Measurements from ENCODE around the gene ADI1.

Gene ADI1

GRCh38 chr2:3542107-3542506, 22.8 kb upstream of the ADI1 start:
- no peak for DNase-seq (ENCODE audit: low read depth)
- Histone ChIP-seq H3K36me3 (ENCODE audit: control insufficient read depth, insufficient read depth, low read length, severe bottlenecking) (peaks cover 69% of the 10 kb centered on the region), H3K4me3 (ENCODE audit: low read length) (no peak overlapping the region), H3K4me1 (ENCODE audit: control insufficient read depth, insufficient read depth, low read length) (peaks cover under 1% of the 10 kb centered on the region), H3K9me3 (ENCODE audit: control insufficient read depth, low read length) (no peaks in the 10 kb centered on the region), H3K9ac (ENCODE audit: low read length) (no peak overlapping the region), H3K27me3 (replicated peaks; ENCODE audit: control insufficient read depth, insufficient read depth, low read length) (no peaks in the 10 kb centered on the region)

GRCh38 chr2:3539836-3540235, 20.5 kb upstream of the ADI1 start:
- Histone ChIP-seq H3K9me3 (ENCODE audit: control insufficient read depth, low read length) (no peaks in the 10 kb centered on the region), H3K4me1 (ENCODE audit: control insufficient read depth, insufficient read depth, low read length) (peaks cover 19% of the 10 kb centered on the region), H3K9ac (ENCODE audit: low read length) (no peak overlapping the region), H3K36me3 (ENCODE audit: control insufficient read depth, insufficient read depth, low read length, severe bottlenecking) (peaks cover 46% of the 10 kb centered on the region), H3K4me3 (ENCODE audit: low read length) (no peak overlapping the region), H3K27me3 (replicated peaks; ENCODE audit: control insufficient read depth, insufficient read depth, low read length) (no peaks in the 10 kb centered on the region)
- no peak for DNase-seq (ENCODE audit: low read depth)

DNA sequence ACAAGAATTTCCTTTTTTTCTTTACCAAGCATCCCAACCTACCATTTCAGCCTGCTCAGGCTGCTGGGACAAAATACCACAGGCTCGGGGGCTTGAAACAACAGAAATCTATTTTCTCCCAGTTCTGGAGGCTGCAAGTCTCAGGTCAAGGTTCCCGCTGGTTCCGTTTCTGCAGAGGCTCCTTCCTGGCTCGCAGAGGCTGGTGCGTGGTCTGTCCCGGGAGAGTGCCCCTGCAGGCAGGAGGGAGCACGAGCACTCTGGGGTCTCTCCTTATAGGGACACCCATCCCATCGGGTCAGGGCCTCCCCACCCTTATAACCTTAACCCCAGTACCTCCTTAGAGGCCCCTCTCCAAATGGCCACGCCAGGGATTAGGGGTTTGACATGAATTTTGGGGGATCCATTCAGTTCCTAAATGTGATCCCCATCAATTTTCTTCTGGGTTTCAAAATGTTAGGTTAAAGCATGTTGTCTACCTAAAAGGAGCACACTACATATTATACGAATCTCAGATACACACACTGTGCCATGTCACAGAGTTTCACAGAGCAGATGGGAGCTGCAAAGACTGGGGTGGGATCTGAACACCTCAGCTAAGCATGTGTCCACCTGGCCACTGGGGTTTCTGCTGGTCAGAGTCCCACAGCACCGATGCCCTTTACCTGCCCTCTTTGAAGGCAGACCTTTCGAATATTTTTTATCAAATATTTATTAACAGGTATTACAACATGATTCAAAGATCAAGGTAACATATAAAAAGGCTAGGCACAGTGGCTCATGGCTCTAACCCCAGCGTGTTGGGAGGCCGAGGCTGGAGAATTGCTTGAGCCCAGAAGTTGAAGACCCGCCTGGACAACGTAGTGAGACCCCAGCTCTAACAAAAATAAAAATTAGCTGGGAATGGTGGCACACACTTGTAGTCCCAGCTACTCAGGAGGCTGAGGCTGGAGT, 17.6 kb upstream of the ADI1 start:
- Histone ChIP-seq H3K4me1 (ENCODE audit: control insufficient read depth, insufficient read depth, low read length) (peaks cover 19% of the 10 kb centered on the region), H3K36me3 (ENCODE audit: control insufficient read depth, insufficient read depth, low read length, severe bottlenecking) (peaks cover 18% of the 10 kb centered on the region), H3K4me3 (ENCODE audit: low read length) (peak overlapping the region; percentile 71), H3K9me3 (ENCODE audit: control insufficient read depth, low read length) (no peaks in the 10 kb centered on the region), H3K9ac (ENCODE audit: low read length) (peak overlapping the region; percentile 91), H3K27me3 (replicated peaks; ENCODE audit: control insufficient read depth, insufficient read depth, low read length) (no peaks in the 10 kb centered on the region)
- peak; percentile 67 for DNase-seq (ENCODE audit: low read depth)

GRCh38 chr2:3535794-3536681, 16.7 kb upstream of the ADI1 start:
- Histone ChIP-seq H3K9me3 (ENCODE audit: control insufficient read depth, low read length) (no peaks in the 10 kb centered on the region), H3K4me3 (ENCODE audit: low read length) (peak overlapping the region; percentile 71), H3K9ac (ENCODE audit: low read length) (peak overlapping the region; percentile 91), H3K36me3 (ENCODE audit: control insufficient read depth, insufficient read depth, low read length, severe bottlenecking) (peaks cover 9% of the 10 kb centered on the region), H3K4me1 (ENCODE audit: control insufficient read depth, insufficient read depth, low read length) (peaks cover 19% of the 10 kb centered on the region), H3K27me3 (replicated peaks; ENCODE audit: control insufficient read depth, insufficient read depth, low read length) (no peaks in the 10 kb centered on the region)
- peak; percentile 87 for DNase-seq (ENCODE audit: low read depth)

DNA sequence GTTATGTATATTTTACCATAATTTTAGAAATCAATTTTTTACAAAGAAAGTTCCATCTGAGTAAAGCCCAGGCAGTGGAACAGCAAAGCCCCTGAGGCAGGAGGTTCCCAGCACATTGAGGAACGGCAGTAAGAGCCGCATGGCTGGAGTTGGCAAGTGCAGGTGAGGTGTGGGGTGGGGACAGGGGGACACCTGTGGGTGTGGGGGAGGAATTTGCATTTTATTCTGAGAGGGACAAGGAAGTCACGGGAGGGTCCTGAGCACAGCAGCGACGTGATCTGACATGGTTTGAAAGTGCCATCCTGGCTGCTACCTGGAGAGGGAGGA, 16.1 kb upstream of the ADI1 start:
- no peak for DNase-seq (ENCODE audit: low read depth)
- no peaks in the 10 kb centered on the region for H3K9me3 ChIP-seq (ENCODE audit: control insufficient read depth, low read length)
- H3K4me3 ChIP-seq (ENCODE audit: low read length): peak overlapping the region; percentile 71
- H3K9ac ChIP-seq (ENCODE audit: low read length): peak overlapping the region; percentile 91
- no peaks in the 10 kb centered on the region for H3K27me3 ChIP-seq (replicated peaks; ENCODE audit: control insufficient read depth, insufficient read depth, low read length)
- H3K4me1 ChIP-seq (ENCODE audit: control insufficient read depth, insufficient read depth, low read length): peaks cover 19% of the 10 kb centered on the region
- H3K36me3 ChIP-seq (ENCODE audit: control insufficient read depth, insufficient read depth, low read length, severe bottlenecking): peaks cover 7% of the 10 kb centered on the region

DNA sequence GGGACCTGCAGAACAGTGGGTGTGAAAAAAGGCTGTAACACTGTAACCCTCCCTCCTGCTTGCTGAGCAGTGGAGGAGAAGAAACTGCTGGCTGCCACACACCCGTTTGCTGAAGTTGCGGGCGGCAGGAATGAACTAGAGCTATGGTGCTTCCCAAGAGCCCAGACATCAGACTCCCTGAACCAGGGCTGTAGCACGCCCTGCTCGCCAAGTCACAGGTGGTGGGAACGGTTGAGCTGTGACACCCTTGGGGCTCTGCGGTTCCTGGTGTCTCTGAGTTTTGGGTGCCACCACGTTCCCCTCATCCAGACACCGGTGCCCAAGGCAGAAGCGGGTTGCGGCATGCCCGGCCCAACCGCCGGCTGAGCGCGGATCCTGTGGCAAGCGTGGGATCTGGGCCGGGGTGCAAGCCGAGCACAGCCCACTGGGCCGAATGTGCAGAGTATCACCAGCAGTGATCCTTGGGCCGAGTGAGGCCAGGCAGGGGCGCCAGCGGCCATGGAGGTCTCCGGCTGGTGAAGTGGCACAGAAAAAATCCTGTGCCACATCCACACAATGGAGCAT, 15.0 kb upstream of the ADI1 start:
- Histone ChIP-seq H3K4me3 (ENCODE audit: low read length) (no peak overlapping the region), H3K9me3 (ENCODE audit: control insufficient read depth, low read length) (no peaks in the 10 kb centered on the region), H3K27me3 (replicated peaks; ENCODE audit: control insufficient read depth, insufficient read depth, low read length) (no peaks in the 10 kb centered on the region), H3K9ac (ENCODE audit: low read length) (no peak overlapping the region), H3K4me1 (ENCODE audit: control insufficient read depth, insufficient read depth, low read length) (peaks cover 19% of the 10 kb centered on the region), H3K36me3 (ENCODE audit: control insufficient read depth, insufficient read depth, low read length, severe bottlenecking) (peaks cover under 1% of the 10 kb centered on the region)
- no peak for DNase-seq (ENCODE audit: low read depth)

DNA sequence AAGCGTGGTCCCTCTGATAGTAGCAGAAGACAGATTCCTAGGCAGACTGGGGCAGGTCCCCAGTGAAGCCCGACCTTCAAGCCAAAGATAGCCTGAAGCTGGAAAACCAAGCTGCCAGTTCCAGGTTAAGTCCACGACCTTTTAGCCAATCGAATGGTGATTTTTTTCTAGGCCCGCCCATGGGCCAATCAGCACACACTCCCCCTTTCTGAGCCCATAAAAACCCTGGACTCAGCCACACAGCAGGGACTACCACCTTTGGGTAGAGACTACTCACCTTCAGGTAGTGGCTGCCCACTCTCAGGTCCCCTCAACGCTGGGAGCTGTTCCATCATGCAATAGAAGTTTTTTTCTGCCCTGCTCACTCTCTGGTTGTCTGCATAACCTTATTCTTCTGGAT, 14.5 kb upstream of the ADI1 start:
- H3K36me3 ChIP-seq (ENCODE audit: control insufficient read depth, insufficient read depth, low read length, severe bottlenecking): no peaks in the 10 kb centered on the region

GRCh38 chr2:3532941-3533340, 13.6 kb upstream of the ADI1 start:
- Histone ChIP-seq H3K9ac (ENCODE audit: low read length) (no peak overlapping the region), H3K36me3 (ENCODE audit: control insufficient read depth, insufficient read depth, low read length, severe bottlenecking) (no peaks in the 10 kb centered on the region), H3K4me1 (ENCODE audit: control insufficient read depth, insufficient read depth, low read length) (peaks cover 19% of the 10 kb centered on the region)

More for the DNA sequence above, 14.5 kb upstream of the ADI1 start:
- DNase-seq (ENCODE audit: low read depth): no peak
- Histone ChIP-seq H3K9ac (ENCODE audit: low read length) (no peak overlapping the region), H3K4me1 (ENCODE audit: control insufficient read depth, insufficient read depth, low read length) (peaks cover 19% of the 10 kb centered on the region), H3K27me3 (replicated peaks; ENCODE audit: control insufficient read depth, insufficient read depth, low read length) (no peaks in the 10 kb centered on the region), H3K4me3 (ENCODE audit: low read length) (no peak overlapping the region), H3K9me3 (ENCODE audit: control insufficient read depth, low read length) (no peaks in the 10 kb centered on the region)

GRCh38 chr2:3529316-3530025, 10.1 kb upstream of the ADI1 start:
- H3K9ac ChIP-seq (ENCODE audit: low read length): no peak overlapping the region
- no peaks in the 10 kb centered on the region for H3K27me3 ChIP-seq (replicated peaks; ENCODE audit: control insufficient read depth, insufficient read depth, low read length)
- DNase-seq (ENCODE audit: low read depth): no peak
- H3K36me3 ChIP-seq (ENCODE audit: control insufficient read depth, insufficient read depth, low read length, severe bottlenecking): no peaks in the 10 kb centered on the region
- peaks cover 8% of the 10 kb centered on the region for H3K4me1 ChIP-seq (ENCODE audit: control insufficient read depth, insufficient read depth, low read length)
- H3K9me3 ChIP-seq (ENCODE audit: control insufficient read depth, low read length): no peaks in the 10 kb centered on the region
- no peak overlapping the region for H3K4me3 ChIP-seq (ENCODE audit: low read length)

More at GRCh38 chr2:3532941-3533340, 13.6 kb upstream of the ADI1 start:
- DNase-seq (ENCODE audit: low read depth): no peak
- Histone ChIP-seq H3K9me3 (ENCODE audit: control insufficient read depth, low read length) (no peaks in the 10 kb centered on the region), H3K4me3 (ENCODE audit: low read length) (no peak overlapping the region), H3K27me3 (replicated peaks; ENCODE audit: control insufficient read depth, insufficient read depth, low read length) (no peaks in the 10 kb centered on the region)

DNA sequence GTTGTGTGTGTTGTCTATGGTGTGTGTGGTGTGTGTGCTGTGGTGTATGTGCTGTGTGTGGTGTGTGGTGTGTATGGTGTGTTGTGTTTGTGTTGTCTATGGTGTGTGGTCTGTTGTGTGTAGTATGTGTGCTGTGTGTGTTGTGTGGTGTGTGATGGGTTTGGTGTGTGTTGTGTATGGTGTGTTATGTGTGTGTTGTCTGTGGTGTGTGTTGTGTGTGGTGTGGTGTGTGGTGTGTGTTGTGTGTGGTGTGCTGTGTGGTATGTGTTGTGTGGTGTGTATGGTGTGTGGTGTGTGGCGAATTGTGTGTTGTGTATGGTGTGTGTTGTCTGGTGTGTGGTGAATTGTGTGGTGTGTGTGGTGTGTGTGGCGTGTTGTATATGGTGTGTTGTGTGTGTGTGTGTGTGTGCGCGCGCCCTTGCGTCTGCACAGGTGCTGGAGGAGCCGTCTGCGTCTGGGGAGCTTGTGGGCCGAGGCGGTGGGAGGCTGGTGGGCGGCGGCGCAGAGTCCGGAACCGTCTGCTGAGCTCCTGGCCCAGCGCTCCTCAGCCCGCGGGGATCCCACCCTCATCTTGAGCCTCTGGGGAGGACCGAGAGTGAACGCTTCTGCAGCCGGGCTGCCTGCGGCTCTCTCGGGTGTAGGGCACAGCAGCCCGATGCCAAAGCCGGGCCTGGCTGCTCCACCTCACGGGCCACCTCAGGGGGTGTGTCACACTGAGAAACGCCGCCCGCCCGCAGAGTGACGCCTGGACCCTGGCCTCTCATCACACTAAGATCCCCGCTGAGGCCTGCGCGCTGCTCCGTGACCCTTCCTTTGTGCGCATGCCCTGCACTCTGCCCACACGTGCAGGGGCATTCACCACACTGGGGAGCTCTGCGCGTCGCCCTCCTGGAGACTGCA, 8.8 kb upstream of the ADI1 start:
- Histone ChIP-seq H3K9me3 (ENCODE audit: control insufficient read depth, low read length) (no peaks in the 10 kb centered on the region), H3K27me3 (replicated peaks; ENCODE audit: control insufficient read depth, insufficient read depth, low read length) (no peaks in the 10 kb centered on the region), H3K36me3 (ENCODE audit: control insufficient read depth, insufficient read depth, low read length, severe bottlenecking) (no peaks in the 10 kb centered on the region), H3K4me1 (ENCODE audit: control insufficient read depth, insufficient read depth, low read length) (peaks cover 22% of the 10 kb centered on the region), H3K4me3 (ENCODE audit: low read length) (no peak overlapping the region), H3K9ac (ENCODE audit: low read length) (no peak overlapping the region)
- DNase-seq (ENCODE audit: low read depth): no peak

Measured in adipocyte (in vitro differentiated cells).